Activated CD4-positive, alpha-beta T cell treated with anti-CD3 and anti-CD28 coated beads for 36 hours (primary cell): ENCODE data around the gene GLCE. TPM values are rescaled to one million over a fixed set of nuclear protein-coding genes. Genes with fewer than 3 reads are reported as not detected.

ENCODE experiments used
- ATAC-seq: fragments of 200-7000 bp; cut with Tn5 transposase; one replicate; pipeline ENCODE4 v1.10.0; 2021; ENCODE audit warnings: mild to moderate bottlenecking, moderate library complexity
- CTCF ChIA-PET: fragments of 350-600 bp; sonication (Branson Sonifier 250); formaldehyde crosslinking; loops from one replicate; lab custom pipeline; 2021; ENCODE audit warnings: antibody characterized with exemption; lab: Charles Lee
- POLR2A ChIA-PET: fragments of 350-600 bp; sonication (Branson Sonifier 250); formaldehyde crosslinking; loops from one replicate; lab custom pipeline; 2021; ENCODE audit warnings: antibody characterized with exemption, inconsistent platforms; lab: Charles Lee
- DNase-seq: peaks from one replicate; pipeline ENCODE4 v3.0.0-alpha.2; 2020
- H3K27ac Mint-ChIP-seq: one replicate; pipeline ENCODE4 v1.8.0; 2021; ENCODE audit warnings: mixed read lengths
- H3K27me3 Mint-ChIP-seq: one replicate; pipeline ENCODE4 v1.8.0; 2021; ENCODE audit warnings: mixed read lengths
- H3K36me3 Mint-ChIP-seq: one replicate; pipeline ENCODE4 v1.8.0; 2021; ENCODE audit warnings: low read depth, mixed read lengths
- H3K4me1 Mint-ChIP-seq: one replicate; pipeline ENCODE4 v1.8.0; 2021; ENCODE audit warnings: mixed read lengths
- H3K4me3 Mint-ChIP-seq: one replicate; pipeline ENCODE4 v1.8.0; 2021; ENCODE audit warnings: mild to moderate bottlenecking, moderate library complexity, mixed read lengths
- H3K9me3 Mint-ChIP-seq: one replicate; pipeline ENCODE4 v1.8.0; 2021; ENCODE audit warnings: low read depth, mixed read lengths
- intact Hi-C, 2 experiments: fragments of 100-400 bp; cut with DNase I in 1 of 2; cut with micrococcal nuclease in 1 of 2; formaldehyde crosslinking; loops; one replicate each; pipeline versions ENCODE4 v1.14.2 to v1.15.1; 2022 to 2024; cut with DNase I, micrococcal nuclease
- total RNA-seq, 2 experiments: library from RNA; stranded (reverse); gene quantifications; one replicate each; pipeline ENCODE4 v1.2.3, GENCODE V29; 2021

GLCE gene
- total RNA-seq, 2 experiments from 2014 or later = 3.6 to 4.2 TPM

- no peaks in the 10 kb centered on the region for H3K4me1 Mint-ChIP-seq
- DNase-seq (no peak), ATAC-seq (no peak)
- H3K9me3 Mint-ChIP-seq = no peaks in the 10 kb centered on the region
- no peak overlapping the region for H3K27ac Mint-ChIP-seq
- ChIA-PET CTCF (interaction anchor here (0.6 to 1.0 kb wide), 2 partner anchors 13 to 185 kb away, joined by 3 read pairs; no protein-coding TSS in a partner anchor), POLR2A (no interaction called here)
- no peaks in the 10 kb centered on the region for H3K27me3 Mint-ChIP-seq
- H3K4me3 Mint-ChIP-seq = no peak overlapping the region
- intact Hi-C loops = no loop called here
- peaks cover 1% of the 10 kb centered on the region for H3K36me3 Mint-ChIP-seq
Observed at GRCh38 chr15:69215314-69216035, 55.0 kb downstream of the GLCE start.

DNA sequence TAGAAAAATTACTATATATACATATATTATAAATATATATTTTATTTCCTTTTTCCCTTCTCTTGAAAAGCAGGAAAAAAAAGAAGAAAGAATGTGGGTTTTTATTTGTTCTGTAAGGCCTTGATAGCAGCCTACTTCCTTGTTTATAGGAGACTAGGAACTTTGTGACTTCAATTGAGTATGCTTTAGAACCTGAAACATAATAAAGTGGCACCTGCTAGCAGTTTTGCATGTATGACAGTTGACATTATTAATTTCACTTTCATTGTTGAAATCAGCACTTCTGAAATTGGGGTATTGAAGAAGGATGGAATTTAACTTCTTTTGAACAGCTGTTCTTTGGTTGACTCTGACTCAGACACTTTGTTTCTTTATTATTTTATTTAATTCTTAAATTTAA is 56.9 kb downstream of the GLCE start:
- Mint-ChIP-seq H3K27me3 (no peaks in the 10 kb centered on the region), H3K9me3 (no peaks in the 10 kb centered on the region), H3K4me1 (no peaks in the 10 kb centered on the region), H3K4me3 (no peak overlapping the region), H3K36me3 (peaks cover 4% of the 10 kb centered on the region), H3K27ac (no peak overlapping the region)
- POLR2A ChIA-PET = no interaction called here
- CTCF ChIA-PET = interaction anchor here (1.0 to 1.2 kb wide), 2 partner anchors 10 to 178 kb away, joined by 3 read pairs; no protein-coding TSS in a partner anchor
- intact Hi-C loops = no loop called here
- no peak for DNase-seq
- no peak for ATAC-seq

- Mint-ChIP-seq H3K27ac (no peak overlapping the region), H3K4me3 (no peak overlapping the region), H3K36me3 (peaks cover 14% of the 10 kb centered on the region), H3K9me3 (peaks cover 5% of the 10 kb centered on the region), H3K4me1 (no peaks in the 10 kb centered on the region), H3K27me3 (no peaks in the 10 kb centered on the region)
- no peak for DNase-seq
- ATAC-seq = no peak
- ChIA-PET POLR2A (no interaction called here), CTCF (no interaction called here)
- intact Hi-C loops = no loop called here
Observed at GRCh38 chr15:69219690-69220089, 59.3 kb downstream of the GLCE start.

- CTCF ChIA-PET = no interaction called here
- Mint-ChIP-seq H3K4me1 (no peaks in the 10 kb centered on the region), H3K36me3 (peaks cover 14% of the 10 kb centered on the region), H3K9me3 (peaks cover 5% of the 10 kb centered on the region), H3K27ac (no peak overlapping the region), H3K4me3 (no peak overlapping the region), H3K27me3 (no peaks in the 10 kb centered on the region)
- no peak for ATAC-seq
- POLR2A ChIA-PET = no interaction called here
- intact Hi-C loops = no loop called here
- no peak for DNase-seq
Observed at GRCh38 chr15:69222002-69222474, 61.6 kb downstream of the GLCE start.

- ATAC-seq = no peak
- H3K27ac Mint-ChIP-seq = no peak overlapping the region
- no peaks in the 10 kb centered on the region for H3K4me1 Mint-ChIP-seq
- peaks cover 5% of the 10 kb centered on the region for H3K9me3 Mint-ChIP-seq
- ChIA-PET POLR2A (no interaction called here), CTCF (interaction anchor here (0.5 kb wide), 1 partner anchor 164 kb away, joined by 3 read pairs; no protein-coding TSS in a partner anchor)
- H3K36me3 Mint-ChIP-seq = peaks cover 15% of the 10 kb centered on the region
- no peak overlapping the region for H3K4me3 Mint-ChIP-seq
- H3K27me3 Mint-ChIP-seq = no peaks in the 10 kb centered on the region
- DNase-seq = no peak
- intact Hi-C loops = no loop called here
Observed at GRCh38 chr15:69223083-69223813, 62.8 kb downstream of the GLCE start.

DNA sequence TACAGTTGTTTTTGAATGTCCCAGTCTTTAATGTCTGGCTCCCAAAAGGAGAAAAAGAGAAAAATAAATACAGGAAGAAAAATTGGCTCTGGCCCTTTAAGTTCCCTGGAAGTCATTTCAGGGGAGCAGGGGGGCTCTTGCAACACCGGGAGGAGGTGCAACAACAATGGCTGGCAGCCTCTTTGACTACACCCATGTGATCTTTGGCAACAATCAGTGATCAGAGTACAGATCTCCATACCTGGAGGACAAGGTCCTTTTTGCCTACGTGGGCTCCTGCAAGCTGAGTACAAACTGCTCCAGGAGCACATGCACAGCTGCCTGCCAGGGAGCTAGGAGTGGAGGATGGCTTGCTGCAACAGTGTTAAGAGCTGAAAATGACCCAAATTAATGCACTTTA is 63.9 kb downstream of the GLCE start:
- peaks cover 18% of the 10 kb centered on the region for H3K36me3 Mint-ChIP-seq
- ChIA-PET CTCF (interaction anchor here (1.1 kb wide), 1 partner anchor 114 kb away, joined by 4 read pairs; no protein-coding TSS in a partner anchor), POLR2A (no interaction called here)
- no peak for DNase-seq
- H3K27ac Mint-ChIP-seq = no peak overlapping the region
- intact Hi-C loops = loop anchor here in 1 of 2 experiments (2.0 kb wide), 1 partner anchor 164 kb away; no protein-coding TSS in a partner anchor
- H3K4me1 Mint-ChIP-seq = no peaks in the 10 kb centered on the region
- H3K4me3 Mint-ChIP-seq = no peak overlapping the region
- H3K27me3 Mint-ChIP-seq = no peaks in the 10 kb centered on the region
- ATAC-seq = no peak
- peaks cover 5% of the 10 kb centered on the region for H3K9me3 Mint-ChIP-seq

DNA sequence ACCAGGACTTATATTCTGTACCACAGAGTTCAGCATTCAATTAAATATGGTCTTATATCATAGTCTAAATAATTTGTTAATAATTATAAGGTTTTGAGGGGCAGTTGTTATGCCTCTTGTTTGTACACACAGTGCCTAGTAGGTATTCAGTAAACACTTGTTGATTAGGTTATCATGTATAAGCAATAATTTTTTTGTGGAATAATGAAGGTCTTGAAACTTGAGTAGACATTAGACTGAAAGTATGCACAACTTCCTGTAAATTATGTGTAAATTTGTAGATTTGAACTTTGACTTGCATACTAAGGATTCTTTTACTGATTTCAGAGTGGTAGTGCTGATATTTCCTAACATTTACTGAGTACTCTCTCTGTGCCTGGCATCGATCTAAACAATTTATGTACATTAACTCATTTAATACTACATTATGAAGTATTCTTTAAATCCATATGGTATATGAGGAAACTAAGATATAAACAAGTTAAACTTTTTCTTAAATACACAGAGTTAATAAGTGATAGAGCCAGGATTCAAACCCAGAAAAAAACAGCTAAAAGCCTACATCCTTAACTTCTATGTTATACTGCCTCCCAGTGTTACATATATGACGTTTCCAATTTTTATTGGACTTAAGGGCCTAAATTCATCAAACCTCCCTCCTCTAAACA is 65.1 kb downstream of the GLCE start:
- intact Hi-C loops = loop anchor here (1.0 to 2.0 kb wide), 2 partner anchors 165 to 166 kb away; no protein-coding TSS in a partner anchor
- ATAC-seq = no peak
- Mint-ChIP-seq H3K9me3 (peaks cover 5% of the 10 kb centered on the region), H3K27ac (no peak overlapping the region), H3K27me3 (no peaks in the 10 kb centered on the region), H3K4me1 (no peaks in the 10 kb centered on the region), H3K4me3 (no peak overlapping the region), H3K36me3 (peaks cover 18% of the 10 kb centered on the region)
- ChIA-PET CTCF (interaction anchor here (1.1 kb wide), 1 partner anchor 116 kb away, joined by 4 read pairs; no protein-coding TSS in a partner anchor), POLR2A (no interaction called here)
- no peak for DNase-seq

- peaks cover 5% of the 10 kb centered on the region for H3K9me3 Mint-ChIP-seq
- no peak overlapping the region for H3K27ac Mint-ChIP-seq
- ChIA-PET CTCF (no interaction called here), POLR2A (no interaction called here)
- no peaks in the 10 kb centered on the region for H3K4me1 Mint-ChIP-seq
- H3K27me3 Mint-ChIP-seq = no peaks in the 10 kb centered on the region
- DNase-seq (no peak), ATAC-seq (no peak)
- H3K4me3 Mint-ChIP-seq = no peak overlapping the region
- H3K36me3 Mint-ChIP-seq = peaks cover 18% of the 10 kb centered on the region
- intact Hi-C loops = no loop called here
Observed at GRCh38 chr15:69226023-69226355, 65.6 kb downstream of the GLCE start.

GRCh38 chr15:69232144-69232543 is 71.7 kb downstream of the GLCE start:
- H3K4me3 Mint-ChIP-seq = no peak overlapping the region
- CTCF ChIA-PET = no interaction called here
- peak; percentile 66 for ATAC-seq
- intact Hi-C loops = no loop called here
- DNase-seq = no peak
- H3K4me1 Mint-ChIP-seq = no peaks in the 10 kb centered on the region
- POLR2A ChIA-PET = no interaction called here
- peaks cover 3% of the 10 kb centered on the region for H3K36me3 Mint-ChIP-seq
- H3K27ac Mint-ChIP-seq = no peak overlapping the region
- no peaks in the 10 kb centered on the region for H3K9me3 Mint-ChIP-seq
- no peaks in the 10 kb centered on the region for H3K27me3 Mint-ChIP-seq

DNA sequence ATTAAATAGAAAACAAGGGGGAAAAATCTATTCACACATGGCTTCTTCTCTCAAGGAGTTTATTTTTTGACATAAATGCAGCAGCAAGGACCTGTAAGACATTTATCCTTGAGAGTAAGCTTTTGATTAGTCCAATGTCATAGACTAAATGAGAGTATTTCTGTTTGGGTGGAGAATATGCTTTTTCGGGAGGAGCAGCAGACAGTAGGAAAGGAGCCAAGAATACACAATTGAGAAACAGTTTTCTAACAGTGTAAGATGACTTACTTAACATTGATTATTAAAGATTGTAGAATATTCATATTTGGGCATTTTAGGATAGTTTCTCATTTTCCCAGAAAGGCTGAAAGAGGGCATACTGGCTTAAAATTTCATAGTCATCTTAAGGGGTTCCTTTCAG is 72.3 kb downstream of the GLCE start:
- ChIA-PET CTCF (no interaction called here), POLR2A (no interaction called here)
- H3K9me3 Mint-ChIP-seq = no peaks in the 10 kb centered on the region
- H3K4me3 Mint-ChIP-seq = no peak overlapping the region
- H3K27me3 Mint-ChIP-seq = no peaks in the 10 kb centered on the region
- no peak overlapping the region for H3K27ac Mint-ChIP-seq
- intact Hi-C loops = no loop called here
- no peaks in the 10 kb centered on the region for H3K4me1 Mint-ChIP-seq
- ATAC-seq (no peak), DNase-seq (no peak)
- H3K36me3 Mint-ChIP-seq = peaks cover 3% of the 10 kb centered on the region

DNA sequence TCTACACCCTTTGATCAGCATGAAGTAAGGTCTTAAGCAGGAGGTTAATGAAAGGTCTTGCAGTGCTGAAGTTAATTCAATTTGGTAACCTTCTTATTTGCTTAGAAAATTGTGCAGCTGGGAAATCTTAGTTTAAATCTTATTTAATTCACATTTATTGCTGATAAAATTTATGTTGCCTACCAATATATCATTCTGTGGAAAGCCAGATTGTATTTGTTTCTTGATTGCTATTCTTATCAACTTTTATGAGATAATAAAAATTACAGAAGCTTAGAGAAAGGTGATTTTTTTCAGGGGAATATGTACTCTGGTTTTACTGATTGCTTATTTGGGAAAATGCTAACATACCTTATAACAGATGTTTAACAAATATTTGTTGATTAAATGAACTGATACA is 74.2 kb downstream of the GLCE start:
- DNase-seq (no peak), ATAC-seq (no peak)
- Mint-ChIP-seq H3K27ac (no peak overlapping the region), H3K4me1 (no peaks in the 10 kb centered on the region), H3K9me3 (peaks cover 5% of the 10 kb centered on the region), H3K27me3 (no peaks in the 10 kb centered on the region), H3K4me3 (no peak overlapping the region), H3K36me3 (no peaks in the 10 kb centered on the region)
- intact Hi-C loops = no loop called here
- CTCF ChIA-PET = interaction anchor here (1.0 kb wide), 1 partner anchor 30 kb away, joined by 5 read pairs; no protein-coding TSS in a partner anchor
- POLR2A ChIA-PET = no interaction called here
